NOMO-1 (cell line): ENCODE results near the gene CEACAM18.
"Not testable (repeated sequence)": the region's sequence is repeated elsewhere in the genome, so short reads cannot be mapped to it uniquely, and the experiment has no call there.

Experiments
- DNase-seq, 2 experiments: peaks; one replicate each; lab custom pipeline; 2025; ENCODE audit not compliant: unreplicated experiment in 2 of 2; lab: John Stamatoyannopoulos, UW

The CEACAM18 gene

GRCh38 chr19:51478381-51479234, at the start of gene CEACAM18:
TSS of gene CEACAM18 (plus strand) at chr19:51478539.
- no peak for DNase-seq

- no peak for DNase-seq
Observed at GRCh38 chr19:51430221-51430620, 48.1 kb upstream of the CEACAM18 start.

GRCh38 chr19:51431124-51431523, 47.2 kb upstream of the CEACAM18 start:
- DNase-seq = peak; percentile 74 to 83

- DNase-seq = peak; percentile 23 to 78
Observed at GRCh38 chr19:51433043-51433442, 45.3 kb upstream of the CEACAM18 start.

- no peak for DNase-seq
Observed at GRCh38 chr19:51434456-51434855, 43.9 kb upstream of the CEACAM18 start.

GRCh38 chr19:51439021-51439465, 39.3 kb upstream of the CEACAM18 start:
- DNase-seq = peak in 1 of 2 experiments; percentile 45

GRCh38 chr19:51440052-51440451, 38.3 kb upstream of the CEACAM18 start:
- no peak for DNase-seq

- peak in 1 of 2 experiments; percentile 25 for DNase-seq
Observed at GRCh38 chr19:51440846-51441409, 37.4 kb upstream of the CEACAM18 start.

- no peak for DNase-seq
Observed at GRCh38 chr19:51441410-51442390, 36.6 kb upstream of the CEACAM18 start.

- not testable (repeated sequence) for DNase-seq
Observed at GRCh38 chr19:51447510-51447909, 30.8 kb upstream of the CEACAM18 start.

GRCh38 chr19:51448011-51448410, 30.3 kb upstream of the CEACAM18 start:
- DNase-seq = no peak

GRCh38 chr19:51448411-51449016, 29.8 kb upstream of the CEACAM18 start:
- DNase-seq = no peak

GRCh38 chr19:51450730-51451307, 27.5 kb upstream of the CEACAM18 start:
- no peak for DNase-seq

GRCh38 chr19:51456541-51457290, 21.6 kb upstream of the CEACAM18 start:
- DNase-seq = peak in 1 of 2 experiments; percentile 21

- DNase-seq = no peak
Observed at GRCh38 chr19:51457351-51458013, 20.9 kb upstream of the CEACAM18 start.

- DNase-seq = no peak
Observed at GRCh38 chr19:51458051-51458645, 20.2 kb upstream of the CEACAM18 start, which contains the start of gene SIGLEC8. TSS of gene SIGLEC8 (minus strand) at chr19:51458454. CDS start at chr19:51458387, 67 bp downstream.

GRCh38 chr19:51458899-51459505, 19.3 kb upstream of the CEACAM18 start:
- no peak for DNase-seq
